ENCODE results near the gene CACNA2D3.

CACNA2D3 gene

GRCh38 chr3:54176106-54176505 lies 53.8 kb downstream of the CACNA2D3 start:
- no peak for DNase-seq

- no peak for DNase-seq
Measured at GRCh38 chr3:54177816-54178215, 55.5 kb downstream of the CACNA2D3 start.

GRCh38 chr3:54178376-54178775 lies 56.0 kb downstream of the CACNA2D3 start:
- no peak for DNase-seq

GRCh38 chr3:54180921-54181320 lies 58.6 kb downstream of the CACNA2D3 start:
- DNase-seq, result no peak

GRCh38 chr3:54182242-54182641 lies 59.9 kb downstream of the CACNA2D3 start:
- no peak for DNase-seq

- peak; percentile 40 for DNase-seq
Measured at GRCh38 chr3:54185740-54186139, 63.4 kb downstream of the CACNA2D3 start.

- DNase-seq, result peak; percentile 80
Measured at GRCh38 chr3:54188176-54188791, 65.9 kb downstream of the CACNA2D3 start.

GRCh38 chr3:54191220-54191619 lies 68.9 kb downstream of the CACNA2D3 start:
- DNase-seq, result no peak

GRCh38 chr3:54192026-54192425 lies 69.7 kb downstream of the CACNA2D3 start:
- DNase-seq, result no peak

- DNase-seq, result no peak
Measured at GRCh38 chr3:54193093-54193492, 70.7 kb downstream of the CACNA2D3 start.

GRCh38 chr3:54196360-54196991 lies 74.1 kb downstream of the CACNA2D3 start:
- no peak for DNase-seq

- DNase-seq, result no peak
Measured at GRCh38 chr3:54197509-54197908, 75.2 kb downstream of the CACNA2D3 start.

GRCh38 chr3:54198556-54198955 lies 76.2 kb downstream of the CACNA2D3 start:
- DNase-seq, result no peak

GRCh38 chr3:54202054-54202453 lies 79.7 kb downstream of the CACNA2D3 start:
- DNase-seq, result no peak

GRCh38 chr3:54202651-54203248 lies 80.4 kb downstream of the CACNA2D3 start:
- DNase-seq, result no peak

GRCh38 chr3:54206874-54207273 lies 84.5 kb downstream of the CACNA2D3 start:
- no peak for DNase-seq

GRCh38 chr3:54211097-54211496 lies 88.7 kb downstream of the CACNA2D3 start:
- no peak for DNase-seq

- DNase-seq, result no peak
Measured at GRCh38 chr3:54212723-54213122, 90.4 kb downstream of the CACNA2D3 start.

GRCh38 chr3:54213907-54214306 lies 91.6 kb downstream of the CACNA2D3 start:
- DNase-seq, result peak; percentile 79

GRCh38 chr3:54214845-54215244 lies 92.5 kb downstream of the CACNA2D3 start:
- no peak for DNase-seq

GRCh38 chr3:54215521-54215920 lies 93.2 kb downstream of the CACNA2D3 start:
- peak; percentile 2 for DNase-seq

GRCh38 chr3:54217828-54218227 lies 95.5 kb downstream of the CACNA2D3 start:
- DNase-seq, result no peak

GRCh38 chr3:54222316-54222715 lies 100.0 kb downstream of the CACNA2D3 start:
- no peak for DNase-seq

- no peak for DNase-seq
Measured at GRCh38 chr3:54223063-54223462, 100.7 kb downstream of the CACNA2D3 start.

All from kidney glomerular epithelial cell (primary cell).